Activated CD4-positive, alpha-beta T cell treated with anti-CD3 and anti-CD28 coated beads for 36 hours (primary cell): Measurements from ENCODE around the gene CELF2. TPM values are rescaled to one million over a fixed set of nuclear protein-coding genes. Genes with fewer than 3 reads are reported as not detected.

Experiments
- ATAC-seq: fragments of 200-7000 bp; cut with Tn5 transposase; one replicate; pipeline ENCODE4 v1.10.0; 2021; ENCODE audit warnings: mild to moderate bottlenecking, moderate library complexity
- CTCF ChIA-PET: fragments of 350-600 bp; sonication (Branson Sonifier 250); formaldehyde crosslinking; loops from one replicate; lab custom pipeline; 2021; ENCODE audit warnings: antibody characterized with exemption; lab: Charles Lee
- POLR2A ChIA-PET: fragments of 350-600 bp; sonication (Branson Sonifier 250); formaldehyde crosslinking; loops from one replicate; lab custom pipeline; 2021; ENCODE audit warnings: antibody characterized with exemption, inconsistent platforms; lab: Charles Lee
- DNase-seq: peaks from one replicate; pipeline ENCODE4 v3.0.0-alpha.2; 2020
- H3K27ac Mint-ChIP-seq: one replicate; pipeline ENCODE4 v1.8.0; 2021; ENCODE audit warnings: mixed read lengths
- H3K27me3 Mint-ChIP-seq: one replicate; pipeline ENCODE4 v1.8.0; 2021; ENCODE audit warnings: mixed read lengths
- H3K36me3 Mint-ChIP-seq: one replicate; pipeline ENCODE4 v1.8.0; 2021; ENCODE audit warnings: low read depth, mixed read lengths
- H3K4me1 Mint-ChIP-seq: one replicate; pipeline ENCODE4 v1.8.0; 2021; ENCODE audit warnings: mixed read lengths
- H3K4me3 Mint-ChIP-seq: one replicate; pipeline ENCODE4 v1.8.0; 2021; ENCODE audit warnings: mild to moderate bottlenecking, moderate library complexity, mixed read lengths
- H3K9me3 Mint-ChIP-seq: one replicate; pipeline ENCODE4 v1.8.0; 2021; ENCODE audit warnings: low read depth, mixed read lengths
- intact Hi-C, 2 experiments: fragments of 100-400 bp; cut with DNase I in 1 of 2; cut with micrococcal nuclease in 1 of 2; formaldehyde crosslinking; loops; one replicate each; pipeline versions ENCODE4 v1.14.2 to v1.15.1; 2022 to 2024; cut with DNase I, micrococcal nuclease
- total RNA-seq, 2 experiments: library from RNA; stranded (reverse); gene quantifications; one replicate each; pipeline ENCODE4 v1.2.3, GENCODE V29; 2021

Gene CELF2
- total RNA-seq, 2 experiments from 2014 or later = 102 to 119 TPM

DNA sequence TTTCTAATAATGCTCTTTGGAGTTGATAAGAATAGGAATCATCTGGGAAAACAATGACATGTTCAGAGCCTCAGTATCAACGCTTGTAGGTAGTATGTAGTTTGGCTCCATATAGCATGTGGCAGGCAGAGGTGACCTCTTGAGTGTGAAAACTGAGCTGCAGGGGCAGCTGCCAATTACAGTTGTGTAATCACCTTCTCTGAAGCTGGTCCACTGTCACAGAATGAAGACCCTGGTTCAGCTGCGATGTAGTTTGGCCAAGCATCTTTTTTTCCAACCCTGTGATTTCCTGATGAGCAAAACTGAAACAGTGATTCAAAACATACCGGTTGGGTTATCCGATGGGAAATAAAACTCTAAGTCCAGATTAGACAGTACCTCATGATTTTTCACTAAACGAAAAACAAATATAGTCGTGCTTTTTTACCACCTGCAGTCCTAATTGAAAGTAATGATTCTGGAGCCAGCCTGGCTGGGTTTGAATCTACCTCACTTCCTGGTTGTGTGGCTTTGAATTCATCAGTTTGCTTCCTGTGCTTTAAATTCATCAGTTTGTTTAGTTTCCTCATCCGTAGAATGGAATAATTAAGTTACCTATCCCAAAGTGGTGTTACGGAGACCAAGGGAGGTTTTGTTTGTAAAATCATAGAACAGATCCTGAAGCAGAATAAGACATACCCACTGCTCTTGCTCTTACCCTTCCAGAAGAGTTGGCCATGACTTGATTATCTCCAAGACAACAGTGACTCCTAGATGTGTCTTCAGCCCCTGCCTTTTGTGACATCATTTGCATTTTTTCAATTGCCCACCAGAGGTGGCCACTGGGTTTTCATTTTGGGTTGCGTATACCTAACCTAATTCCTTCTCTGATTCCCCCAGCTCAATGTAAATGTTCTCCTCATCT lies 87.4 kb downstream of the CELF2 start:
- Mint-ChIP-seq H3K27me3 (peaks cover 2% of the 10 kb centered on the region), H3K36me3 (no peaks in the 10 kb centered on the region), H3K4me1 (peaks cover 25% of the 10 kb centered on the region), H3K4me3 (no peak overlapping the region), H3K9me3 (no peaks in the 10 kb centered on the region), H3K27ac (peak overlapping the region; percentile 53)
- ATAC-seq = peak; percentile 56
- ChIA-PET CTCF (interaction anchor here (0.6 to 1.0 kb wide), 2 partner anchors 9 to 150 kb away, joined by 3 to 6 read pairs; no protein-coding TSS in a partner anchor), POLR2A (interaction anchor here (0.6 kb wide), 1 partner anchor 61 kb away, joined by 3 read pairs; no protein-coding TSS in a partner anchor)
- DNase-seq = no peak
- intact Hi-C loops = no loop called here

GRCh38 chr10:11105676-11106004 lies 88.0 kb downstream of the CELF2 start:
- H3K27me3 Mint-ChIP-seq = peaks cover 2% of the 10 kb centered on the region
- CTCF ChIA-PET = interaction anchor here (1.0 kb wide), 1 partner anchor 10 kb away, joined by 6 read pairs; no protein-coding TSS in a partner anchor

DNA sequence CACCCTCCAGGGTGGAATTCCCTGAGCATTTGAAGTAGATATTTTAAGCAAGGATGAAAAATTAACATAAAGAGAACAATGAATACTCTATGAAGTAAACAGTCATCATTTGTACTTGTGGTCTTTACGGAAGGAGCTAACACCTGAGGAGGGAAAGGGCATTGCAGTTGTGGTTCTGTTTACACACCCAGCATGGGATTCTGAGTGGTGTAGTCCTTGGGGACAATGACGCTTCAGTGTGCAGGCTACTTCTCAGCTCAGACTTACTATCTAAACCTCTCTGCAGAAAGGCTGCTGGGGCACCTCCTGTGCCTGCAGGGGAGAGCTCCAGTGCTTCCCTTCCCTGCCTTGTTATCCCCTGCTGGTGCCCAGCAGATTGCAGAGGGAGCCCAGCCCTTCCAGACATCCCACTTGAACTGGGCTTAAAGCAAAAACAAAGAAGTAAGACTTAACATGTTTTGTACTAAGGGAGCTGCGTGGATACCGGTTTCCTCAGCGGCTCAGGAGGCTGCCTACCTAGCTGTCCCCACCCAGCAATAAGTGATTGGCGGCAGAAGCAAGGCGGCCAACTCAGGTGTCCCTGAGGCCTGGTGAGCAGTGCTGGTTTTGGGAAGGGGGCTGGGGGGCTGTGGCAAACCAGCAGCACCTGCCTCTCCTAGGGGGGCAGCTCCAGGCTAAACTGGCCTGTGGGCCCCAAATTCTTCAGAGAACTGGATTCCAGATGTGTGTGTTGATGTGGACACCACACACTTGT lies 89.1 kb downstream of the CELF2 start:
- CTCF ChIA-PET = interaction anchor here (0.7 kb wide), 1 partner anchor 676 kb away, joined by 3 read pairs; no protein-coding TSS in a partner anchor
- H3K9me3 Mint-ChIP-seq = no peaks in the 10 kb centered on the region
- H3K4me1 Mint-ChIP-seq = peaks cover 33% of the 10 kb centered on the region
- ATAC-seq (peak; percentile 39), DNase-seq (no peak)
- H3K36me3 Mint-ChIP-seq = peaks cover 2% of the 10 kb centered on the region
- intact Hi-C loops = no loop called here
- no peak overlapping the region for H3K27ac Mint-ChIP-seq
- H3K4me3 Mint-ChIP-seq = no peak overlapping the region
- H3K27me3 Mint-ChIP-seq = no peaks in the 10 kb centered on the region
- POLR2A ChIA-PET = interaction anchor here (0.6 kb wide), 2 partner anchors 15 to 73 kb away, joined by 3 to 4 read pairs; no protein-coding TSS in a partner anchor

More at GRCh38 chr10:11105676-11106004, 88.0 kb downstream of the CELF2 start:
- Mint-ChIP-seq H3K36me3 (peaks cover 2% of the 10 kb centered on the region), H3K4me3 (no peak overlapping the region), H3K4me1 (peaks cover 28% of the 10 kb centered on the region), H3K9me3 (no peaks in the 10 kb centered on the region), H3K27ac (peak overlapping the region; percentile 53)
- POLR2A ChIA-PET = interaction anchor here (0.6 kb wide), 2 partner anchors 60 to 102 kb away, joined by 3 read pairs; no protein-coding TSS in a partner anchor
- ATAC-seq (no peak), DNase-seq (no peak)
- intact Hi-C loops = no loop called here

DNA sequence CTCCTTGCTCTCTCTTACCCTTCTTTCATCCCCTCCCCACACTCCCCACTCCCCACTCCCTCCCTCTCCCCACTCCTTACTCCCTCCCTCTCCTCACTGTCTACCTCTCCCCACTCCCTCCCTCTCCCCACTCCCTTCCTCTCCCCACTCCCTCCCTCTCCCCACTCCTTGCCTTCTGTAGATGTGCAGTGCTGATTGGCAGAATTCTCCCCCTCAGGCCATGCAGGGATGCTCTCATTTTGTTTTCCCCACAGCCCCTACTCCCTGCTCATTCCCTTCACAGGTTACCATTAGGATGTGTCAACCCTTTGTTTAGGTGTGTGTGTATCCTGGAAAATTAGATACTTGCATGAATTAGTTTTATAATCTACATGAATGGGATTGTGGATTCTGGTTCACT lies 90.3 kb downstream of the CELF2 start:
- intact Hi-C loops = no loop called here
- no peak for DNase-seq
- POLR2A ChIA-PET = no interaction called here
- no peaks in the 10 kb centered on the region for H3K9me3 Mint-ChIP-seq
- peaks cover 32% of the 10 kb centered on the region for H3K4me1 Mint-ChIP-seq
- H3K27me3 Mint-ChIP-seq = no peaks in the 10 kb centered on the region
- peaks cover 2% of the 10 kb centered on the region for H3K36me3 Mint-ChIP-seq
- no peak for ATAC-seq
- H3K27ac Mint-ChIP-seq = no peak overlapping the region
- H3K4me3 Mint-ChIP-seq = no peak overlapping the region
- CTCF ChIA-PET = no interaction called here

DNA sequence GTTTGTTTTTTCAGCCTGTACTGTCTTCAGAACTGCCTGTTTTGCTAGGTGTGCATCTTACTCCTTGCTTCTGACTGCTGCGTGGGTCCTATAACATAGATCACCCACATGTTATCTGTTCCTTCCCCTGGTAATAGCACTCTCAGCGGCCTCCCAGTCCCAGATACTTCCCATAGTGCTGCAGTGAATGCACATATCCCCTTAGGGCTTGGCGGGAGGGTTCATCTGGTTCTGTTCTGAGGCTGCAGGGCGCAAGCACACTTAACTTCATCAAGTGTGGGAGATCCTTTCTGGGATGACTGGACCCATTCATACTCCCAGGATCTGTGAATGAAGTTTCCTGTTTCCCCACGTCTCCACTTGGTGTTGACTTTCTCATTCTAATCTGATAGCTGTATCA lies 90.7 kb downstream of the CELF2 start:
- H3K9me3 Mint-ChIP-seq = no peaks in the 10 kb centered on the region
- intact Hi-C loops = no loop called here
- CTCF ChIA-PET = no interaction called here
- H3K4me1 Mint-ChIP-seq = peaks cover 35% of the 10 kb centered on the region
- DNase-seq (no peak), ATAC-seq (no peak)
- H3K27ac Mint-ChIP-seq = no peak overlapping the region
- POLR2A ChIA-PET = interaction anchor here (0.6 kb wide), 1 partner anchor 17 kb away, joined by 4 read pairs; no protein-coding TSS in a partner anchor
- peaks cover 2% of the 10 kb centered on the region for H3K36me3 Mint-ChIP-seq
- H3K4me3 Mint-ChIP-seq = no peak overlapping the region
- H3K27me3 Mint-ChIP-seq = no peaks in the 10 kb centered on the region

GRCh38 chr10:11109590-11109989 lies 91.9 kb downstream of the CELF2 start:
- Mint-ChIP-seq H3K4me3 (no peak overlapping the region), H3K27ac (no peak overlapping the region), H3K27me3 (no peaks in the 10 kb centered on the region), H3K4me1 (peaks cover 44% of the 10 kb centered on the region), H3K9me3 (no peaks in the 10 kb centered on the region), H3K36me3 (peaks cover 2% of the 10 kb centered on the region)
- ATAC-seq (no peak), DNase-seq (no peak)
- intact Hi-C loops = no loop called here
- ChIA-PET CTCF (no interaction called here), POLR2A (no interaction called here)

- POLR2A ChIA-PET = no interaction called here
- ATAC-seq (no peak), DNase-seq (no peak)
- intact Hi-C loops = loop anchor here in 1 of 2 experiments (5.0 kb wide), 1 partner anchor 362 kb away; no protein-coding TSS in a partner anchor
- no peaks in the 10 kb centered on the region for H3K27me3 Mint-ChIP-seq
- CTCF ChIA-PET = interaction anchor here (0.6 kb wide), 1 partner anchor 1577 kb away, joined by 7 read pairs; no protein-coding TSS in a partner anchor
- peaks cover 2% of the 10 kb centered on the region for H3K36me3 Mint-ChIP-seq
- H3K27ac Mint-ChIP-seq = no peak overlapping the region
- no peak overlapping the region for H3K4me3 Mint-ChIP-seq
- peaks cover 42% of the 10 kb centered on the region for H3K4me1 Mint-ChIP-seq
- no peaks in the 10 kb centered on the region for H3K9me3 Mint-ChIP-seq
Measured at GRCh38 chr10:11110539-11110938, 92.9 kb downstream of the CELF2 start.

- H3K27me3 Mint-ChIP-seq = no peaks in the 10 kb centered on the region
- CTCF ChIA-PET = no interaction called here
- POLR2A ChIA-PET = no interaction called here
- H3K27ac Mint-ChIP-seq = no peak overlapping the region
- H3K4me3 Mint-ChIP-seq = no peak overlapping the region
- peaks cover 36% of the 10 kb centered on the region for H3K4me1 Mint-ChIP-seq
- H3K9me3 Mint-ChIP-seq = no peaks in the 10 kb centered on the region
- DNase-seq = no peak
- ATAC-seq = no peak
- intact Hi-C loops = loop anchor here in 1 of 2 experiments (5.0 kb wide), 1 partner anchor 361 kb away; no protein-coding TSS in a partner anchor
- H3K36me3 Mint-ChIP-seq = peaks cover 2% of the 10 kb centered on the region
Measured at GRCh38 chr10:11111490-11111889, 93.8 kb downstream of the CELF2 start.

GRCh38 chr10:11112718-11113117 lies 95.0 kb downstream of the CELF2 start:
- CTCF ChIA-PET = interaction anchor here (0.8 to 1.5 kb wide), 5 partner anchors 10 to 157 kb away, joined by 3 to 4 read pairs (median 3); no protein-coding TSS in a partner anchor
- POLR2A ChIA-PET = no interaction called here
- intact Hi-C loops = loop anchor here (1.0 to 5.0 kb wide), 3 partner anchors 158 to 360 kb away; no protein-coding TSS in a partner anchor
- H3K4me3 Mint-ChIP-seq = no peak overlapping the region
- peaks cover 35% of the 10 kb centered on the region for H3K4me1 Mint-ChIP-seq
- H3K36me3 Mint-ChIP-seq = peaks cover 2% of the 10 kb centered on the region
- H3K9me3 Mint-ChIP-seq = no peaks in the 10 kb centered on the region
- no peak overlapping the region for H3K27ac Mint-ChIP-seq
- ATAC-seq (no peak), DNase-seq (no peak)
- no peaks in the 10 kb centered on the region for H3K27me3 Mint-ChIP-seq

DNA sequence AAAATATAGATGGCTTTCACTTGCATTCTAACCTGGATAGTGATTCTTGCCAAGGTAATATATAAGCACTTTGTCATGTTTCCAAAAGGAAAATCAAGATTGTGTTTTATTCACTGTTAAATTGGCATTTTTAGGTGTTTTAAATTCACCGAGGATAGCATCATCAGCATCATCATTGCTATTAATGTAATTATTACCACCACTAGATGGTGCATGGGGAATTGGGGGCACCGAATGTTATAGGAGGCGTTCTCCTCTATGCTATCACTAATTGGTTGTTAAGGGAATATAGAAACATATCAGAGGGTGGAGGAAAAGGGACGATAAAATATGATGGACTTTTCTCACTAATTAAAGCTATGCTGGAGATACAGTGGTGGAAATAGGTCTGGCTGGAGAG lies 95.5 kb downstream of the CELF2 start:
- Mint-ChIP-seq H3K27ac (no peak overlapping the region), H3K36me3 (peaks cover 2% of the 10 kb centered on the region), H3K27me3 (no peaks in the 10 kb centered on the region), H3K4me3 (no peak overlapping the region), H3K9me3 (no peaks in the 10 kb centered on the region), H3K4me1 (peaks cover 34% of the 10 kb centered on the region)
- ATAC-seq (peak; percentile 44), DNase-seq (peak; percentile 21)
- POLR2A ChIA-PET = no interaction called here
- intact Hi-C loops = loop anchor here (1.0 to 5.0 kb wide), 3 partner anchors 157 to 359 kb away; no protein-coding TSS in a partner anchor
- CTCF ChIA-PET = interaction anchor here (0.6 to 1.5 kb wide), 7 partner anchors 9 to 570 kb away, joined by 3 to 4 read pairs (median 3); no protein-coding TSS in a partner anchor

DNA sequence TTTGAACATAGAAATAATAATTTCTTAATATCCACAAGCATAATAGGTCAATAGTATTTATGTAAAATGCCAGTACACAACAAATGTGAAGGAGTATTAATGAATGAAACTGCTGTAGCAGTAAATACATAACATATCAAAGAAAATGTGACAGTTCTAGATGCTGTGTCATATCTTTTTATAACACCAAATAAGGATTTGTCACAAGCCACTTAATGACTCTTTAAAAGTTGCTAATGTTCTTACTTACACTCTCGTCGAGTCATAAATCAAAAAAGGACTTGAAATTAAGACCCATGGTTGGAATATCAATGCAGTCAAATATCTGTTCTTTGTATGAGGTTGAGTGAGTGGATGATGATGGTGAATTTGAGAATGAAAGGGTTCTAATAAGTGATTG lies 96.6 kb downstream of the CELF2 start:
- Mint-ChIP-seq H3K4me3 (no peak overlapping the region), H3K4me1 (peaks cover 30% of the 10 kb centered on the region), H3K36me3 (peaks cover 2% of the 10 kb centered on the region), H3K27ac (no peak overlapping the region), H3K27me3 (no peaks in the 10 kb centered on the region), H3K9me3 (no peaks in the 10 kb centered on the region)
- no peak for DNase-seq
- intact Hi-C loops = loop anchor here in 1 of 2 experiments (5.0 kb wide), 1 partner anchor 358 kb away; no protein-coding TSS in a partner anchor
- ChIA-PET POLR2A (no interaction called here), CTCF (interaction anchor here (0.6 to 1.5 kb wide), 10 partner anchors 8 to 887 kb away, joined by 3 to 4 read pairs (median 4); no protein-coding TSS in a partner anchor)
- no peak for ATAC-seq
